ENCODE measurements around the gene MFSD2A. TPM values are rescaled to one million over a fixed set of nuclear protein-coding genes. Genes with fewer than 3 reads are reported as not detected.
A peak's percentile ranks its signal among the peaks of the same experiment; 100 is the strongest.

MFSD2A gene
- total RNA-seq, 1 experiment from 2014 or later = 2.2 TPM

DNA sequence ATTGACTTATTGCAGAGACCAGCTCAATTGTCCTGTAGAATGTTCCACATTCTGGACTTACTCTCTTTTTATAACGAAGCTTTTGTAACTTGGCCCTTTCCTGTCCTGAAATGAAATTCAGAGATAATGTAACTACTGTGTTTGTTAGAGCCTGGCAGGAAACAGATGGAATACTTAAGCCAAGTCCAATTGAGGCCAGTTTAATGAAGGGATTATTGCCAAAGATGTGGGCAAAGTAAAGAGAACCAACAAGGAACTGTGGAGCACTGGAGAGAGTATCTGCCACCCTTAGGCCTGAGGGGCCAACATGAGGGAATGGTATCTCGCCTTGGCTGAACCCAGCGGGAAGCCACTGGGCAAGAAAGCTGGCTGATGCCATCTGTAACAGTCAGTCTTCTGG, 32.9 kb downstream of the MFSD2A start:
- no peaks in the 10 kb centered on the region for H3K4me1 Mint-ChIP-seq (ENCODE audit: low read depth, unreplicated experiment)
- Histone ChIP-seq H3K4me3 (ENCODE audit: low read depth, low read length) (no peak overlapping the region), H3K36me3 (ENCODE audit: control insufficient read depth, insufficient read depth, low read length) (no peaks in the 10 kb centered on the region), H3K4me1 (no peaks in the 10 kb centered on the region), H3K9me3 (no peaks in the 10 kb centered on the region), H3K27me3 (replicated peaks; ENCODE audit: control insufficient read depth, insufficient read depth, low read length) (no peaks in the 10 kb centered on the region)
- ChIA-PET POLR2A (no interaction called here), CTCF (interaction anchor here (0.5 kb wide), 1 partner anchor 26 kb away, joined by 3 read pairs; no protein-coding TSS in a partner anchor)
- DNase-seq = no peak
- no peak overlapping the region for H3K27ac Mint-ChIP-seq (ENCODE audit: unreplicated experiment)
- H3K9me3 Mint-ChIP-seq (ENCODE audit: unreplicated experiment) = no peaks in the 10 kb centered on the region
- no TSS peak for BruUV-seq (replicated peaks)
- H3K27me3 Mint-ChIP-seq (ENCODE audit: insufficient read depth, unreplicated experiment) = no peaks in the 10 kb centered on the region
- no peaks in the 10 kb centered on the region for H3K36me3 Mint-ChIP-seq (ENCODE audit: insufficient read depth, unreplicated experiment)
- intact Hi-C loops (cut with micrococcal nuclease; ENCODE audit: unreplicated experiment) = loop anchor here (10.0 kb wide), 1 partner anchor 47 kb away; no protein-coding TSS in a partner anchor
- H3K4me3 Mint-ChIP-seq (ENCODE audit: unreplicated experiment) = no peak overlapping the region
- no peak for TF ChIP-seq CTCF (IDR thresholded peaks at IDR 0.05; ENCODE audit: insufficient read depth in 1 of 2, low read depth in 1 of 2, low read length in 1 of 2, severe bottlenecking in 1 of 2, unreplicated experiment in 1 of 2)

DNA sequence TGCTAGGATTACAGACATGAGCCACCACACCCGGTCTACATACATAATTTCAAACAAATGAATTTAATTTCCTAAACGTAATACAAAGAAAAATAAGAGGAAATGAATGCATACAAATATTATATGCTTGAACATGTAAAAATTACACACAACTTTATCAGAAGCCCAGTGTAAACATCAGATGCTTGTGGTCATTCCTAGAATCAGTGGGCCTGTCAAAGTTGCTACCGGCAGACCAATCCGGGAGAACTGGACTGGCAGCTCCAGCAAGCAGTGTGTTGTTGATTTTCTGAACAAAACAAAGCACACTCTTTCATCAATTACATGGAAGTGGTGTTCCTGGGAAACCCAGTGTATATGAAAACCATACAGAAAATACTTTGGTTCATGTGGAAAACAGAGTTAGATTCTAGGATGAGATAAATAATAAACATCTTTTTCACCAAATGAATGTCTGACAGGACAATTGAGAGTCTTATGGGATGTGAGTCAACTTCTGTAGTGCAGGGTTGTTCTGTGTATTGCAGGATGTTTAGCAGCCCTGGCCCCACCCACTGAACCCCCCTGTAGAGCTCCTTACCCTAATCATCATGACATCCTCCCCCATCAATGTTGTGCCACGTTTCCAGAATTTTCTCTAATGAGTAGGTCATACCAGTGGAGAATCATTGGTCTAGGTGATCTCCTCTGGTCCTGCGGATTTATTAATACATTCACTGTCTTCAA, 33.8 kb downstream of the MFSD2A start:
- H3K27me3 Mint-ChIP-seq (ENCODE audit: insufficient read depth, unreplicated experiment) = no peaks in the 10 kb centered on the region
- H3K4me1 Mint-ChIP-seq (ENCODE audit: low read depth, unreplicated experiment) = no peaks in the 10 kb centered on the region
- Histone ChIP-seq H3K9me3 (no peaks in the 10 kb centered on the region), H3K4me3 (ENCODE audit: low read depth, low read length) (no peak overlapping the region), H3K27me3 (replicated peaks; ENCODE audit: control insufficient read depth, insufficient read depth, low read length) (no peaks in the 10 kb centered on the region), H3K36me3 (ENCODE audit: control insufficient read depth, insufficient read depth, low read length) (no peaks in the 10 kb centered on the region), H3K4me1 (no peaks in the 10 kb centered on the region)
- peak in 1 of 2 experiments; percentile 52 for DNase-seq
- no peaks in the 10 kb centered on the region for H3K9me3 Mint-ChIP-seq (ENCODE audit: unreplicated experiment)
- intact Hi-C loops (cut with micrococcal nuclease; ENCODE audit: unreplicated experiment) = loop anchor here (10.0 kb wide), 1 partner anchor 46 kb away; no protein-coding TSS in a partner anchor
- H3K36me3 Mint-ChIP-seq (ENCODE audit: insufficient read depth, unreplicated experiment) = no peaks in the 10 kb centered on the region
- ChIA-PET CTCF (interaction anchor here (0.7 kb wide), 1 partner anchor 22 kb away, joined by 5 read pairs; no protein-coding TSS in a partner anchor), POLR2A (no interaction called here)
- no peak overlapping the region for H3K4me3 Mint-ChIP-seq (ENCODE audit: unreplicated experiment)
- TF ChIP-seq CTCF (IDR thresholded peaks at IDR 0.05; ENCODE audit: insufficient read depth in 1 of 2, low read depth in 1 of 2, low read length in 1 of 2, severe bottlenecking in 1 of 2, unreplicated experiment in 1 of 2) = no peak
- no peak overlapping the region for H3K27ac Mint-ChIP-seq (ENCODE audit: unreplicated experiment)
- BruUV-seq (replicated peaks) = no TSS peak

DNA sequence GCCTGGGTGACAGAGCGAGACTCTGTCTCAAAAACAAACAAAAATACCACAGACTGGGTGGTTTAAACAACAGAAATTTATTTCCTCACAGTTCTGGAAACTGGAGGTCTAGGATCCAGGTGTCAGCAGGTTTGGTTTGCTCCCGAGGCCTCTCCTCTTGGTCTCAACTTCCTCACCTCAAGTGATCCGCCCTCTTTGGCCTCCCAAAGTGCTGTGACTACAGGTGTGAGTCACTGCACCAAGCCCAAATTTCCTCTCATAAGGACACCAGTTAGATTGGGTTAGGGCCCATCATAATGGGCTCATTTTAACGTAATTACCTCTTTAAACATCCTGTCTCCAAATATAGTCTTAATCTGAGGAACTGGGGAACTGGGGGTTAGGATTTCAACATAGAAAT, 35.5 kb downstream of the MFSD2A start:
- no peaks in the 10 kb centered on the region for H3K36me3 Mint-ChIP-seq (ENCODE audit: insufficient read depth, unreplicated experiment)
- Histone ChIP-seq H3K4me3 (ENCODE audit: low read depth, low read length) (no peak overlapping the region), H3K36me3 (ENCODE audit: control insufficient read depth, insufficient read depth, low read length) (no peaks in the 10 kb centered on the region), H3K4me1 (no peaks in the 10 kb centered on the region), H3K9me3 (no peaks in the 10 kb centered on the region), H3K27me3 (replicated peaks; ENCODE audit: control insufficient read depth, insufficient read depth, low read length) (no peaks in the 10 kb centered on the region)
- no peak for TF ChIP-seq CTCF (IDR thresholded peaks at IDR 0.05; ENCODE audit: insufficient read depth in 1 of 2, low read depth in 1 of 2, low read length in 1 of 2, severe bottlenecking in 1 of 2, unreplicated experiment in 1 of 2)
- DNase-seq = no peak
- H3K4me1 Mint-ChIP-seq (ENCODE audit: low read depth, unreplicated experiment) = no peaks in the 10 kb centered on the region
- BruUV-seq (replicated peaks) = no TSS peak
- no peaks in the 10 kb centered on the region for H3K9me3 Mint-ChIP-seq (ENCODE audit: unreplicated experiment)
- POLR2A ChIA-PET = no interaction called here
- no peak overlapping the region for H3K27ac Mint-ChIP-seq (ENCODE audit: unreplicated experiment)
- CTCF ChIA-PET = no interaction called here
- H3K27me3 Mint-ChIP-seq (ENCODE audit: insufficient read depth, unreplicated experiment) = no peaks in the 10 kb centered on the region
- intact Hi-C loops (cut with micrococcal nuclease; ENCODE audit: unreplicated experiment) = no loop called here
- H3K4me3 Mint-ChIP-seq (ENCODE audit: unreplicated experiment) = no peak overlapping the region
